Peyer's patch (tissue), 4 donors: ENCODE measurements around the gene ASB6.

Source experiments
- POLR2A ChIP-seq, 2 donors: fragments of 450-650 bp; IDR thresholded peaks; one replicate each; pipeline ENCODE4 v1.5.1; 2017; ENCODE audit warnings: antibody characterized with exemption in 2 of 2, mild to moderate bottlenecking in 2 of 2, moderate library complexity in 2 of 2
- TF ChIP-seq, protein P1 (sequence below), 6 experiments: fragments of 450-650 bp in 4 of 6; fragments of 200-600 bp in 2 of 6; sonication (generic) in 1 of 6; IDR thresholded peaks; one replicate each; pipeline ENCODE4 v1.5.1; 2017 to 2019; ENCODE audit warnings: antibody characterized with exemption in 6 of 6, mild to moderate bottlenecking in 3 of 6, moderate library complexity in 1 of 6

DNA sequence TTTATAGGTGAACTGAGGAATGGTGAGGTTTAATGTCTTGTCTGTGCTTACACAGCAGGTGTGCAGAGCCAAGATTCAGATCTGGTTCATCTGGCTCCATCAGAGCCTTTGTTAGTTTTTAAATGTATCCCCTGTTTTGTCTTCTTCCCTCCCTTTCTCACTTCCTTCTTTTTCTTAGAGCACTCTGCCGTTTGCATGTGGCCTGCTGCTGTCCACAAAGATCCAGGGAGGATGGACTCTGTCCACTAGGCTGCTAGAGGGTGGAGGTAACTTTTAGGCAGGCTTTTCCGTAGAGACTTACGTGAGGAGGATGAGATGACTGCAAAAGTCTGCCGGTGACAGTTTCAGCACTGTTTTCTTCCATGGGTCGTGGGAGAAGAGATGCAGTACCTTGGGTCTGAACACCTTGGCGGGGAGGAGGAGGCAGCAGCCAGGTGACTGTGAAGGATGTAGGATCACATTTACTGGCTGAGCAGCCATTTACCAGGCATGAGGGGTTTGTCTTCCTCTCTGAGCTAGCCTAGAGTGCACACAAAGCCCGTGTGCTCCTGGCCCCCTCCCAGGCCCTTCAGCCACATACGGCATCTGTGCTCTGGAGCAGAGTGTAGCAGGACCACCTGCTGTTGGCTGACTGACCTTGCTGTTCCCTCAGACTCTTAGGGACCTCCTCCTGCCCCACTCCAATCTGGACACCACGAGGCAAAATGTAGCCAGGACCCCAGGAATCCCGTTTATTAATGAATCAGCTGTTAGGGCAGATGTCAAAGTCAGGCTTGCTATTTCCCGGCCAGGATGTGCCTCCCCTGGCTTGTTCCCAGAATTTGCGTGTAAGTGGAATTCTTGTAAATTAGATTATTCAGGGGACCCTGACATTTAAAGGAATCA is 14.2 kb downstream of the ASB6 start:
- no peak for TF ChIP-seq POLR2A (IDR thresholded peaks at IDR 0.05)
- TF ChIP-seq, protein P1, sequence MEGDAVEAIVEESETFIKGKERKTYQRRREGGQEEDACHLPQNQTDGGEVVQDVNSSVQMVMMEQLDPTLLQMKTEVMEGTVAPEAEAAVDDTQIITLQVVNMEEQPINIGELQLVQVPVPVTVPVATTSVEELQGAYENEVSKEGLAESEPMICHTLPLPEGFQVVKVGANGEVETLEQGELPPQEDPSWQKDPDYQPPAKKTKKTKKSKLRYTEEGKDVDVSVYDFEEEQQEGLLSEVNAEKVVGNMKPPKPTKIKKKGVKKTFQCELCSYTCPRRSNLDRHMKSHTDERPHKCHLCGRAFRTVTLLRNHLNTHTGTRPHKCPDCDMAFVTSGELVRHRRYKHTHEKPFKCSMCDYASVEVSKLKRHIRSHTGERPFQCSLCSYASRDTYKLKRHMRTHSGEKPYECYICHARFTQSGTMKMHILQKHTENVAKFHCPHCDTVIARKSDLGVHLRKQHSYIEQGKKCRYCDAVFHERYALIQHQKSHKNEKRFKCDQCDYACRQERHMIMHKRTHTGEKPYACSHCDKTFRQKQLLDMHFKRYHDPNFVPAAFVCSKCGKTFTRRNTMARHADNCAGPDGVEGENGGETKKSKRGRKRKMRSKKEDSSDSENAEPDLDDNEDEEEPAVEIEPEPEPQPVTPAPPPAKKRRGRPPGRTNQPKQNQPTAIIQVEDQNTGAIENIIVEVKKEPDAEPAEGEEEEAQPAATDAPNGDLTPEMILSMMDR (IDR thresholded peaks at IDR 0.05): no peak
